ENCODE data around the gene ESPNL. TPM values are rescaled to one million over a fixed set of nuclear protein-coding genes. Genes with fewer than 3 reads are reported as not detected.

ESPNL gene
- total RNA-seq, 1 donor from 2014 or later, result 1.6 TPM

DNA sequence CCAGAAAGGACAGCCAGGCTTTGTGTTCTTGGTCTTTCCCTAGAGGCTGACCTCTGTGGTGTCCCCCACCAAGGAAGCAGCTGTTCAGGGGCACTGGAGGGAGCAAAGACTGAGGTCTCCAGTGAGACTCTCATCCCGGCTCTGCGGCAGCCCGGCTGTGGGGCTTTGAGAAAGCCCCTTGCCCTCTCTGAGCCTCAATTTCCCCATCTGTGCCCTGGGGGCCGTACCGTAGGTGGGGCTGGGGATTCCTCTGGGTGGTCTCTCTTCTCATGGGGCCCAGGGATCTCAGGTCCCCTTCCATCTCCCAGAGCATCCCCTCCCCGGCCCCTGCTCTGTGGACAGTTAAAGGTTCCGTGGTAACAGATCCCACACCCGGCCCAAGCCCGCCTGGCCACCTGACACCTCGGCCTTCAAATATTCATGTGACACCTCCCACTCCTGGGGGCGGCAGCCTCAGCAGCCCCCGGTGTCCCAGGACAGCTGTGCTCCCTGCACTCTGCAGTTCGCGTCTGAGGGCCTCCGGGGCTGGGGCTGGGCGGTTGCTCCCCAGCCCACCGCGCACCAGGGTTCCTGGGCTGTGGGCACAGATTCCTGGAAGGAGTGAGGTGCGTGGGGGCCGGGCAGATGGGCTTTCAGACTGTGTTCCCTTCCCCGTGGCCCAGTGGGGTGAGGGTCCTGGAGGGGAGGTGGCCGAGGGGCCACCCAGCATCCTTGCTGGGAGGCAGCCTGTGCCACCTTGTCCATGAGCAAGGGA is 23.3 kb downstream of the ESPNL start:
- H3K4me3 ChIP-seq (ENCODE audit: low read length in 3 of 3), result no peak overlapping the region
- H3K9ac ChIP-seq (ENCODE audit: low read depth in 1 of 3, low read length in 3 of 3), result no peak overlapping the region
- H3K27me3 ChIP-seq (ENCODE audit: control insufficient read depth in 3 of 3, insufficient read depth in 3 of 3, low read length in 3 of 3), result no peaks in the 10 kb centered on the region
- no peaks in the 10 kb centered on the region for H3K9me3 ChIP-seq (ENCODE audit: control insufficient read depth in 3 of 3, low read length in 3 of 3)
- no peaks in the 10 kb centered on the region for H3K36me3 ChIP-seq (ENCODE audit: control insufficient read depth in 3 of 3, insufficient read depth in 3 of 3, low read length in 3 of 3)
- peaks cover 0 to 3% (median 0%) of the 10 kb centered on the region in 3 donors for H3K4me1 ChIP-seq (ENCODE audit: control insufficient read depth in 3 of 3, insufficient read depth in 3 of 3, low read length in 3 of 3)
- H3K27ac ChIP-seq (ENCODE audit: low read depth, low read length), result no peak overlapping the region

DNA sequence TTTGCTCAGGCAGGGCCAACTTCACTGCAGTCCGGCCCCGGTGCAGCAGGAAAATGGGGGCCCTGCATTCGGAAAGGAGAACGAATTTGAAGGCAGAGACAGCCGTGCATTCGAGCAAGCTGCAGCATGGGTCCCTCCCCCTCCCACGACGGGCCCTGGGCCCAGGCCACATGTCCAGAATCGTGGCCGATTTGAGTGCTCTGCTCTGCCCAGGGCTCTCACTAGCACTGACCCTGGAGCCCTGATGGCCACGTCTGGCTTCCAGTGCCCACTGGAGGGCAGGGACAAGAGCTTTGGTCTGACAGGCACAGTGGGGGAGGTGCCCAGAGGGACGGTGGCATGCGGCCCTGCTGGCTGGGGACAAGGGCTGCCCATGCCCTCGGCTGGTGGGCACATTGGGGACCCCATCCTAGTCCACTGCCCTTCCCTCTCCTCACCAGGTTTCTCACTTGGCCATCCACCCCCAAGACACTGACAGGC is 23.9 kb downstream of the ESPNL start:
- Histone ChIP-seq H3K9me3 (ENCODE audit: control insufficient read depth in 3 of 3, low read length in 3 of 3) (no peaks in the 10 kb centered on the region), H3K36me3 (ENCODE audit: control insufficient read depth in 3 of 3, insufficient read depth in 3 of 3, low read length in 3 of 3) (no peaks in the 10 kb centered on the region), H3K27ac (ENCODE audit: low read depth, low read length) (no peak overlapping the region), H3K4me3 (ENCODE audit: low read length in 3 of 3) (no peak overlapping the region), H3K4me1 (ENCODE audit: control insufficient read depth in 3 of 3, insufficient read depth in 3 of 3, low read length in 3 of 3) (peaks cover 0 to 3% (median 0%) of the 10 kb centered on the region in 3 donors), H3K27me3 (ENCODE audit: control insufficient read depth in 3 of 3, insufficient read depth in 3 of 3, low read length in 3 of 3) (no peaks in the 10 kb centered on the region), H3K9ac (ENCODE audit: low read depth in 1 of 3, low read length in 3 of 3) (no peak overlapping the region)

DNA sequence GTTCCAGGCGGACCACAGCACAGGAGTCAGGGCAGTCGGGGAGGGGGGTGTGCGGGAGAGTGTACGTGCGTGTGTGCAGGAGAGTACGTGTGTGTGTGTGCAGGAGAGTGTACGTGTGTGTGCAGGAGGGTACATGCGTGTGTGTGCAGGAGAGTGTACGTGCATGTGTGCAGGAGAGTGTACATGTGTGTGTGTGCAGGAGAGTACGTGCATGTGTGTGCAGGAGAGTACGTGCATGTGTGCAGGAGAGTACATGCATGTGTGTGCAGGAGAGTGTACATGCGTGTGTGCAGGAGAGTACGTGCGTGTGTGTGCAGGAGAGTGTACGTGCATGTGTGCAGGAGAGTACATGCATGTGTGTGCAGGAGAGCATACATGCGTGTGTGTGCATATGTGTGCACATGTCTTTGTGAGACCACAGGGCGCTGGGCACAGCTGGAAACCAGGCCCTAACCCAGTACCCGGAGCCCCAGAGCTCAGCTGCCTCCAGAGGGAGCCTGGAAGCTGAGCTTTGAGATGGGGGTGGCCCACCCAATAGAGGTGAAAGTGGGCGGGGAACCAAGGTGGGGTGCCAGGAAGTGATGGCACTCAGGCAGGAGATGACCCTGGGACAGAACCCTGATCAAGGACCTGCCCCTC is 24.5 kb downstream of the ESPNL start:
- Histone ChIP-seq H3K9me3 (ENCODE audit: control insufficient read depth in 3 of 3, low read length in 3 of 3) (no peaks in the 10 kb centered on the region), H3K4me3 (ENCODE audit: low read length in 3 of 3) (no peak overlapping the region), H3K9ac (ENCODE audit: low read depth in 1 of 3, low read length in 3 of 3) (no peak overlapping the region), H3K36me3 (ENCODE audit: control insufficient read depth in 3 of 3, insufficient read depth in 3 of 3, low read length in 3 of 3) (no peaks in the 10 kb centered on the region), H3K4me1 (ENCODE audit: control insufficient read depth in 3 of 3, insufficient read depth in 3 of 3, low read length in 3 of 3) (peaks cover 0 to 3% (median 0%) of the 10 kb centered on the region in 3 donors), H3K27me3 (ENCODE audit: control insufficient read depth in 3 of 3, insufficient read depth in 3 of 3, low read length in 3 of 3) (no peaks in the 10 kb centered on the region), H3K27ac (ENCODE audit: low read depth, low read length) (no peak overlapping the region)

DNA sequence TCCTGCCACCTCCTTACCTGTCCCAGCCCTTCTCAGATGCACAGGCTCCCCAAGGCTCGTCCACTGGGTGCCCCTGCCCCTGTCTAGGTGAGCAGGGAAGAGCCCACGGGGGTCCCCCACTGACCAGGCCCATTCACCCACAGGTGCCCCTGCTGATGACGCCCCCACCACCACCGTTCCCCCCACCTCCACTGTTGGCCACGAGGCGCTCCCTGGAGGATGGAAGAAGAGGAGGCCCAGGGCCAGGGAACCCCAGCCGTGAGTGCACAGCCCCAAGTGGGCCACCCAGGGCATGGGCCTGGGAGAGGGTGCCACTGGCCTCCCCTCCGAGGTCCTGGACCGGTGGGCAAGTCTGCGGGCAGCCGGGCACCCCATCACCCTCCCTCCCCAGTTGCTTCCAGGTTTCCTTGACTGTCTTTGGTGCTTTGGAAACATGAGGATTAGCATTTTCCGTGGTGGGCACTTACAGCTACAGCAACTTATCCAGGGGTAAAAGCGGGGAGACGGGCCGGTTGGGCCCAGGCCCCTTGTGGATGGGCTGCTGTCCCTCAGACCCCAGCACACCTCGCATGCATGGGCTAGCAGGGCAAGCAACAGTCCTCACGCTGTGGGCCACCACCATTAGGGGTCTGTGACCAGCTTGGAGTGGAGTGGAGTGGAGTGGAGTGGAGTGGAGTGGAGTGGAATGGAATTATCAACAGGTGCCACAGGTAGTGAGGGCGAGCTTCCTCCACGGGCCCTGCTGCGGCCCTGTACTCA is 25.2 kb downstream of the ESPNL start:
- Histone ChIP-seq H3K36me3 (ENCODE audit: control insufficient read depth in 3 of 3, insufficient read depth in 3 of 3, low read length in 3 of 3) (no peaks in the 10 kb centered on the region), H3K9me3 (ENCODE audit: control insufficient read depth in 3 of 3, low read length in 3 of 3) (no peaks in the 10 kb centered on the region), H3K4me1 (ENCODE audit: control insufficient read depth in 3 of 3, insufficient read depth in 3 of 3, low read length in 3 of 3) (peaks cover 0 to 3% (median 0%) of the 10 kb centered on the region in 3 donors), H3K9ac (ENCODE audit: low read depth in 1 of 3, low read length in 3 of 3) (no peak overlapping the region), H3K4me3 (ENCODE audit: low read length in 3 of 3) (no peak overlapping the region), H3K27ac (ENCODE audit: low read depth, low read length) (no peak overlapping the region), H3K27me3 (ENCODE audit: control insufficient read depth in 3 of 3, insufficient read depth in 3 of 3, low read length in 3 of 3) (no peaks in the 10 kb centered on the region)

DNA sequence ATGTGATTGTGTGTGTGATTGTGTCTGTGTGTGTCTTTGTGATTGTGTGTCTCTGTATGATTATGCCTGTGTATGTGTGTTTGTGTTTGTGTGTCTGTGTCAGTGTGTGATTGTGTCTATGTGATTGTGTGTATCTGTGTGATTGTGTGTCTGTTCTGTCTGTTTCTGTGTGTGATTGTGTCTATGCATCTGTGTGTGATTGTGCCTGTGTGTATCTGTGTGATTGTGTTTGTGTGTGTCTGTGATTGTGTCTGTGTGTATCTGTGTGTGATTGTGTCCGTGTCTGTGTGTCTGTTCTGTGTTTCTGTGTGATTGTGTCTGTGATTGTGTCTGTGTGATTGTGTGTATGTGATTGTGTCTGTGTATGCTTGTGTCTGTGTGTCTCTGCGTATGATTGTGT is 26.2 kb downstream of the ESPNL start:
- H3K36me3 ChIP-seq (ENCODE audit: control insufficient read depth in 3 of 3, insufficient read depth in 3 of 3, low read length in 3 of 3), result no peaks in the 10 kb centered on the region
- no peak overlapping the region for H3K27ac ChIP-seq (ENCODE audit: low read depth, low read length)
- H3K27me3 ChIP-seq (ENCODE audit: control insufficient read depth in 3 of 3, insufficient read depth in 3 of 3, low read length in 3 of 3), result no peaks in the 10 kb centered on the region
- H3K9ac ChIP-seq (ENCODE audit: low read depth in 1 of 3, low read length in 3 of 3), result no peak overlapping the region
- H3K4me1 ChIP-seq (ENCODE audit: control insufficient read depth in 3 of 3, insufficient read depth in 3 of 3, low read length in 3 of 3), result peaks cover 0 to 3% (median 0%) of the 10 kb centered on the region in 3 donors
- no peak overlapping the region for H3K4me3 ChIP-seq (ENCODE audit: low read length in 3 of 3)
- no peaks in the 10 kb centered on the region for H3K9me3 ChIP-seq (ENCODE audit: control insufficient read depth in 3 of 3, low read length in 3 of 3)

DNA sequence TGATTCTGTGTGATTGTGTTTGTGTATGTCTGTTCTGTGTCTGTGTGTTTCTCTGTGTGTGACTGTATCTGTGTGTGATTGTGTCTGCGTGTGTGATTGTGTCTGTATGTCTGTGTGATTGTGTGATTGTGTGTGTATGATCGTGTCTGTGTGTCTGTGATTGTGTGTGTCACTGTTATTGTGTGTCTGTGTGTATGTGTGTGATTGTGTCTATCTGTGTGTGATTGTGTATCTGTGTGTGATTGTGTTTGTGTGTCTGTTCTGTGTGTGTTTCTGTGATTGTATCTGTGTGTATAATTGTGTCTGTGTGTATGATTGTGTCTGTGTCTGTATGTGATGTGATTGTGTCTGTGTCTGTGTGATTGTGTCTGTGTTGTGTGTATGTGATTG is 26.6 kb downstream of the ESPNL start:
- Histone ChIP-seq H3K27me3 (ENCODE audit: control insufficient read depth in 3 of 3, insufficient read depth in 3 of 3, low read length in 3 of 3) (no peaks in the 10 kb centered on the region), H3K9ac (ENCODE audit: low read depth in 1 of 3, low read length in 3 of 3) (no peak overlapping the region), H3K27ac (ENCODE audit: low read depth, low read length) (no peak overlapping the region), H3K4me1 (ENCODE audit: control insufficient read depth in 3 of 3, insufficient read depth in 3 of 3, low read length in 3 of 3) (peaks cover 0 to 3% (median 0%) of the 10 kb centered on the region in 3 donors), H3K36me3 (ENCODE audit: control insufficient read depth in 3 of 3, insufficient read depth in 3 of 3, low read length in 3 of 3) (no peaks in the 10 kb centered on the region), H3K9me3 (ENCODE audit: control insufficient read depth in 3 of 3, low read length in 3 of 3) (no peaks in the 10 kb centered on the region), H3K4me3 (ENCODE audit: low read length in 3 of 3) (no peak overlapping the region)

DNA sequence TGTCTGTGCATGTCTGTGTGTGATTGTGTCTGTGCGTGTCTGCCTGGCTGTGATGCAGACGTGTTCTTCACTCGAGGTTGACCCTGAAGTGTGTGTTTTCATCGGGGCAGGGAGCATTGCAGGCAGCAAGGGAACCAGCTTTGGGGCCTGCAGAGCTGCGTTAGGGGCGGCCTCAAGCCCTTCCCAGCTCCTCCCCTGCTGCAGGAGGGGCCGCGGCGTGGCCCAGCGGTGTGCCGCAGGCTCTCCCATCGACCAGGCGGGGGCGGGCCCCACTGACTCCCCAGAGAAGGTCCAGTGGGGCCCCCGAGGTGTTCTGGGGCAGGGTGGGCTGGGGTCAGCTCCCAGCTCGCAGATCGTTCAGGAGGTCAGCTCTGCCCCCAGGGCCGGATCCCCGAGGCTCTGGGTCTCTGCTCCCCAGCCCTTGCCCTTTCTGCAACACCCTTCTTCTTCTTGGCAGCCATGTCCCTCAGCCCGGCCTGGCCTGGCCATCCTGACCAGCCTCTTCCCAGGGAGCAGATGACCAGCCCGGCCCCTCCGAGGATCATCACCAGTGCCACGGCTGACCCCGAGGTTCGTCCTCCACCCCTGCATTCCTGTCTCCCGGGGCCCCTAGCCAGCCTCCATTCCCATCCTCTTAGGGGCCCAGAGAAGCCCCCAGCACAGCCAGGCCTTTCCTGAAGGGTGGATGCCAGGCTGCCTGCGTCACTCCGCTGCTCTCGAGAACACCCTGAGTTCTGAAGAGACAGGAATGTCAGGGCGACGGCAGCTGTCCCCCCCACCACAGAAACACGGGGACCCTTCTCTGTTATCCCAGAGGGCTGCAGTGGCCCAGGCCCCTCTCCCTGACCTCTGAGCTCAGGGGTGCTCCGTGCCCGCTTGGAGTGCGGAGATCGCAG is 27.3 kb downstream of the ESPNL start:
- Histone ChIP-seq H3K27me3 (ENCODE audit: control insufficient read depth in 3 of 3, insufficient read depth in 3 of 3, low read length in 3 of 3) (no peaks in the 10 kb centered on the region), H3K4me3 (ENCODE audit: low read length in 3 of 3) (peak overlapping the region in 1 of 3 donors; percentile 14), H3K9ac (ENCODE audit: low read depth in 1 of 3, low read length in 3 of 3) (peak overlapping the region in 1 of 3 donors; percentile 14), H3K9me3 (ENCODE audit: control insufficient read depth in 3 of 3, low read length in 3 of 3) (no peaks in the 10 kb centered on the region), H3K27ac (ENCODE audit: low read depth, low read length) (no peak overlapping the region), H3K36me3 (ENCODE audit: control insufficient read depth in 3 of 3, insufficient read depth in 3 of 3, low read length in 3 of 3) (no peaks in the 10 kb centered on the region), H3K4me1 (ENCODE audit: control insufficient read depth in 3 of 3, insufficient read depth in 3 of 3, low read length in 3 of 3) (peaks cover 0 to 3% (median 0%) of the 10 kb centered on the region in 3 donors)

DNA sequence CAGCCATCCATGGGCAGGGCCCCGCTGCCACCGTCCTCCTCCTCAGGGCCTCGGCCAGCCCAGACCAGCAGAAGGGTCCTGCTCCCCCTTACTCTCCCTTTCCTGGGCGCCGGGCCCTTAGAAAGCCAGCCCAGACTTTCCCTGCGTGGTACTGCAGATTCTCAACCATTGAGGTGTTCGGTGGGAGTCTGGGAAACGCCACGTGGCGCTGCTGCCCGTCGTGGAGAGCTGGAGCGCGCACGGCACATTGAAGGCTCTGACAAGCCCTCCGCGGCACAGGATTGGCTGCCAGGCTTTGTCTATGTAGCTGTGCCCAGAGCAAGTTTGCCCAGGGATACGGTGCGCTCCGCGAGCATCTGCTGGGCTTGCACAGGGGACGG is 27.9 kb downstream of the ESPNL start:
- no peaks in the 10 kb centered on the region for H3K9me3 ChIP-seq (ENCODE audit: control insufficient read depth in 3 of 3, low read length in 3 of 3)
- H3K4me3 ChIP-seq (ENCODE audit: low read length in 3 of 3), result no peak overlapping the region
- no peak overlapping the region for H3K9ac ChIP-seq (ENCODE audit: low read depth in 1 of 3, low read length in 3 of 3)
- no peak overlapping the region for H3K27ac ChIP-seq (ENCODE audit: low read depth, low read length)
- H3K36me3 ChIP-seq (ENCODE audit: control insufficient read depth in 3 of 3, insufficient read depth in 3 of 3, low read length in 3 of 3), result no peaks in the 10 kb centered on the region
- H3K4me1 ChIP-seq (ENCODE audit: control insufficient read depth in 3 of 3, insufficient read depth in 3 of 3, low read length in 3 of 3), result peaks cover 0 to 3% (median 0%) of the 10 kb centered on the region in 3 donors
- no peaks in the 10 kb centered on the region for H3K27me3 ChIP-seq (ENCODE audit: control insufficient read depth in 3 of 3, insufficient read depth in 3 of 3, low read length in 3 of 3)

DNA sequence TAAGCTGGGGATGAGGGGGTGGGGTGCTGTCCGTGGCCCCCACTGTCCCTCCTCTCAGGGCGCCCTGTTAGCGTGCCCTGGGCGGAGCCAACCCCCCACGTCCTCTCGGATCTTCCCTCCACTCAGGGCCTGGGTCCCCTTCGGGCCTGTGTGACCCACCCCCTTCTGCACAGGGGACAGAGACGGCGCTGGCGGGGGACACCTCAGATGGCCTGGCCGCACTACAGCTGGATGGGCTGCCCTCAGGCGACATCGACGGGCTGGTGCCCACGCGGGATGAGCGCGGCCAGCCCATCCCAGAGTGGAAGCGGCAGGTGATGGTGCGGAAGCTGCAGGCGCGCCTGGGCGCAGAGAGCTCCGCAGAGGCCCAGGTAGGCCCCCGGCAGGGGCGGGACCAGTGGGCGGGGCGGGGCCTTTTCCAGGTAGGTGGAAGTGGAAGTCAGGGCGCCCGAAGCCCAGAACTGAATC is 28.4 kb downstream of the ESPNL start:
- no peaks in the 10 kb centered on the region for H3K9me3 ChIP-seq (ENCODE audit: control insufficient read depth in 3 of 3, low read length in 3 of 3)
- H3K9ac ChIP-seq (ENCODE audit: low read depth in 1 of 3, low read length in 3 of 3), result no peak overlapping the region
- no peak overlapping the region for H3K27ac ChIP-seq (ENCODE audit: low read depth, low read length)
- no peak overlapping the region for H3K4me3 ChIP-seq (ENCODE audit: low read length in 3 of 3)
- peaks cover 0 to 3% (median 0%) of the 10 kb centered on the region in 3 donors for H3K4me1 ChIP-seq (ENCODE audit: control insufficient read depth in 3 of 3, insufficient read depth in 3 of 3, low read length in 3 of 3)
- no peaks in the 10 kb centered on the region for H3K27me3 ChIP-seq (ENCODE audit: control insufficient read depth in 3 of 3, insufficient read depth in 3 of 3, low read length in 3 of 3)
- no peaks in the 10 kb centered on the region for H3K36me3 ChIP-seq (ENCODE audit: control insufficient read depth in 3 of 3, insufficient read depth in 3 of 3, low read length in 3 of 3)

Data from skeletal muscle tissue (tissue), 4 donors.